ENCODE results near the gene GPR132. TPM values are rescaled to one million over a fixed set of nuclear protein-coding genes. Genes with fewer than 3 reads are reported as not detected.

Gene GPR132
- total and polyA plus RNA-seq, 10 of the 15 experiments (the other 5 are each of a cell fraction or from before 2014, with no cell fraction given) = 1.9 to 49.3 (median 20.4) TPM

GRCh38 chr14:105039458-105040205 lies 25.6 kb downstream of the GPR132 start:
- CTCF ChIA-PET = interaction anchor here (1.6 kb wide), 1 partner anchor 104 kb away, joined by 3 read pairs; no protein-coding TSS in a partner anchor
- no peak overlapping the region for H2AFZ ChIP-seq (ENCODE audit: control insufficient read depth, low read depth, low read length)
- H4K20me1 ChIP-seq (ENCODE audit: control insufficient read depth, insufficient read depth) = no peaks in the 10 kb centered on the region
- no peaks in the 10 kb centered on the region for H3K79me2 ChIP-seq (ENCODE audit: control insufficient read depth, insufficient read depth, low read length)
- no peak overlapping the region for H3K27ac ChIP-seq (ENCODE audit: control insufficient read depth, insufficient read depth)
- WGBS (ENCODE audit: insufficient coverage, insufficient replicate concordance, low lambda C conversion rate, missing lambda C conversion rate) = 87% methylated on average over 14 of the region's 14 CpGs
- SMC1A ChIA-PET (ENCODE audit: uncharacterized antibody, unreplicated experiment) = no interaction called here
- no peak overlapping the region for H3K4me2 ChIP-seq (ENCODE audit: control insufficient read depth, insufficient read depth)
- FAIRE-seq = no peak
- no peaks in the 10 kb centered on the region for H3K4me1 ChIP-seq (ENCODE audit: control insufficient read depth, insufficient read depth, low read length)
- no peaks in the 10 kb centered on the region for H3K9me3 ChIP-seq (replicated peaks; ENCODE audit: control insufficient read depth, insufficient read depth, low read length)
- intact Hi-C loops (cut with micrococcal nuclease; ENCODE audit: unreplicated experiment) (no loop called here), in situ Hi-C loops (cut with MboI) (loop anchor here (10.0 kb wide), 1 partner anchor 145 kb away; no protein-coding TSS in a partner anchor)
- H3K9ac ChIP-seq (ENCODE audit: control insufficient read depth, insufficient read depth, low read length) = no peak overlapping the region
- POLR2A ChIA-PET = no interaction called here
- RAD21 ChIA-PET (ENCODE audit: unreplicated experiment) = no interaction called here
- no peaks in the 10 kb centered on the region for H3K27me3 ChIP-seq (replicated peaks in 1 of 2; ENCODE audit: control insufficient read depth in 2 of 2, insufficient read depth in 2 of 2, low read length in 1 of 2)
- no peak for ATAC-seq
- DNase-seq (ENCODE audit: low read depth, low spot score) = no peak
- H3K4me3 ChIP-seq = no peak overlapping the region
- no TSS peak for BruUV-seq (replicated peaks)
- H3K36me3 ChIP-seq (ENCODE audit: control insufficient read depth in 2 of 2, insufficient read depth in 2 of 2, low read length in 1 of 2) = no peaks in the 10 kb centered on the region
- TF ChIP-seq SREBF2 (IDR thresholded peaks at IDR 0.05; ENCODE audit: low read length) (no peak), NFYB (IDR thresholded peaks at IDR 0.05; ENCODE audit: insufficient read depth, low read depth, low read length) (no peak), ZNF274 (IDR thresholded peaks at IDR 0.05; ENCODE audit: insufficient read depth, insufficient read length) (no peak), ZBTB4 (CRISPR knock-in tag; IDR thresholded peaks at IDR 0.05) (no peak), NKRF (conservative IDR thresholded peaks at IDR 0.05) (no peak), IRF4 (IDR thresholded peaks at IDR 0.05; ENCODE audit: low read depth, low read length) (no peak), HDAC2 (IDR thresholded peaks at IDR 0.05) (no peak), RAD51 (IDR thresholded peaks at IDR 0.05) (no peak), IKZF1 (conservative IDR thresholded peaks at IDR 0.05) (no peak), TCF7 (IDR thresholded peaks at IDR 0.05; ENCODE audit: borderline replicate concordance) (no peak), CBFB (IDR thresholded peaks at IDR 0.05; ENCODE audit: low read depth) (no peak), LARP7 (IDR thresholded peaks at IDR 0.05) (no peak)
- TF ChIP-seq, protein P1, sequence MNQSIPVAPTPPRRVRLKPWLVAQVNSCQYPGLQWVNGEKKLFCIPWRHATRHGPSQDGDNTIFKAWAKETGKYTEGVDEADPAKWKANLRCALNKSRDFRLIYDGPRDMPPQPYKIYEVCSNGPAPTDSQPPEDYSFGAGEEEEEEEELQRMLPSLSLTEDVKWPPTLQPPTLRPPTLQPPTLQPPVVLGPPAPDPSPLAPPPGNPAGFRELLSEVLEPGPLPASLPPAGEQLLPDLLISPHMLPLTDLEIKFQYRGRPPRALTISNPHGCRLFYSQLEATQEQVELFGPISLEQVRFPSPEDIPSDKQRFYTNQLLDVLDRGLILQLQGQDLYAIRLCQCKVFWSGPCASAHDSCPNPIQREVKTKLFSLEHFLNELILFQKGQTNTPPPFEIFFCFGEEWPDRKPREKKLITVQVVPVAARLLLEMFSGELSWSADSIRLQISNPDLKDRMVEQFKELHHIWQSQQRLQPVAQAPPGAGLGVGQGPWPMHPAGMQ (IDR thresholded peaks at IDR 0.05; ENCODE audit: borderline replicate concordance) = no peak
- TF ChIP-seq, protein P2, sequence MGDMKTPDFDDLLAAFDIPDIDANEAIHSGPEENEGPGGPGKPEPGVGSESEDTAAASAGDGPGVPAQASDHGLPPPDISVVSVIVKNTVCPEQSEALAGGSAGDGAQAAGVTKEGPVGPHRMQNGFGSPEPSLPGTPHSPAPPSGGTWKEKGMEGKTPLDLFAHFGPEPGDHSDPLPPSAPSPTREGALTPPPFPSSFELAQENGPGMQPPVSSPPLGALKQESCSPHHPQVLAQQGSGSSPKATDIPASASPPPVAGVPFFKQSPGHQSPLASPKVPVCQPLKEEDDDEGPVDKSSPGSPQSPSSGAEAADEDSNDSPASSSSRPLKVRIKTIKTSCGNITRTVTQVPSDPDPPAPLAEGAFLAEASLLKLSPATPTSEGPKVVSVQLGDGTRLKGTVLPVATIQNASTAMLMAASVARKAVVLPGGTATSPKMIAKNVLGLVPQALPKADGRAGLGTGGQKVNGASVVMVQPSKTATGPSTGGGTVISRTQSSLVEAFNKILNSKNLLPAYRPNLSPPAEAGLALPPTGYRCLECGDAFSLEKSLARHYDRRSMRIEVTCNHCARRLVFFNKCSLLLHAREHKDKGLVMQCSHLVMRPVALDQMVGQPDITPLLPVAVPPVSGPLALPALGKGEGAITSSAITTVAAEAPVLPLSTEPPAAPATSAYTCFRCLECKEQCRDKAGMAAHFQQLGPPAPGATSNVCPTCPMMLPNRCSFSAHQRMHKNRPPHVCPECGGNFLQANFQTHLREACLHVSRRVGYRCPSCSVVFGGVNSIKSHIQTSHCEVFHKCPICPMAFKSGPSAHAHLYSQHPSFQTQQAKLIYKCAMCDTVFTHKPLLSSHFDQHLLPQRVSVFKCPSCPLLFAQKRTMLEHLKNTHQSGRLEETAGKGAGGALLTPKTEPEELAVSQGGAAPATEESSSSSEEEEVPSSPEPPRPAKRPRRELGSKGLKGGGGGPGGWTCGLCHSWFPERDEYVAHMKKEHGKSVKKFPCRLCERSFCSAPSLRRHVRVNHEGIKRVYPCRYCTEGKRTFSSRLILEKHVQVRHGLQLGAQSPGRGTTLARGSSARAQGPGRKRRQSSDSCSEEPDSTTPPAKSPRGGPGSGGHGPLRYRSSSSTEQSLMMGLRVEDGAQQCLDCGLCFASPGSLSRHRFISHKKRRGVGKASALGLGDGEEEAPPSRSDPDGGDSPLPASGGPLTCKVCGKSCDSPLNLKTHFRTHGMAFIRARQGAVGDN (IDR thresholded peaks at IDR 0.05) = no peak
